ENCODE results near the gene ULBP3. TPM values are rescaled to one million over a fixed set of nuclear protein-coding genes. Genes with fewer than 3 reads are reported as not detected.

The ULBP3 gene
- total RNA-seq, 1 experiment from 2014 or later: 4.0 TPM

- ChIA-PET CTCF (interaction anchor here (0.7 kb wide), 1 partner anchor 16 kb away, joined by 3 read pairs; no protein-coding TSS in a partner anchor), POLR2A (no interaction called here)
These were observed 3.8 kb downstream of the ULBP3 start for GRCh38 chr6:150065083-150065482.

More at GRCh38 chr6:150065083-150065482, 3.8 kb downstream of the ULBP3 start:
- no peak for ATAC-seq
- Mint-ChIP-seq H3K4me1 (peaks cover 2% of the 10 kb centered on the region; the same call in 1 of the 2 replicates), H3K4me3 (no peak overlapping the region), H3K9me3 (no peaks in the 10 kb centered on the region), H3K27ac (no peak overlapping the region), H3K27me3 (ENCODE audit: low read depth) (peaks cover 37% of the 10 kb centered on the region), H3K36me3 (0 out of 2 replicates have a peak, but pooled peaks cover 3% of the 10 kb centered on the region)
- TF ChIP-seq NFYB (CRISPR knock-in tag; conservative IDR thresholded peaks at IDR 0.05; ENCODE audit: low read depth) (no peak), NFATC4 (CRISPR knock-in tag; IDR thresholded peaks at IDR 0.05) (no peak), ESRRA (CRISPR knock-in tag; IDR thresholded peaks at IDR 0.05; ENCODE audit: borderline replicate concordance) (no peak), PRDM15 (CRISPR knock-in tag; IDR thresholded peaks at IDR 0.05) (no peak), CREB1 (CRISPR knock-in tag; IDR thresholded peaks at IDR 0.05) (no peak), TP53 (CRISPR knock-in tag; IDR thresholded peaks at IDR 0.05) (no peak), RELA (CRISPR knock-in tag; IDR thresholded peaks at IDR 0.05; ENCODE audit: borderline replicate concordance) (no peak), TCF7 (CRISPR knock-in tag; IDR thresholded peaks at IDR 0.05; ENCODE audit: low read depth) (no peak), EMX1 (CRISPR knock-in tag; IDR thresholded peaks at IDR 0.05) (no peak), MAX (CRISPR knock-in tag; IDR thresholded peaks at IDR 0.05) (no peak), ZNF317 (CRISPR knock-in tag; IDR thresholded peaks at IDR 0.05; ENCODE audit: borderline replicate concordance, low read depth) (no peak), FOXJ3 (CRISPR knock-in tag; IDR thresholded peaks at IDR 0.05; ENCODE audit: borderline replicate concordance) (no peak)
- TF ChIP-seq, protein P1, sequence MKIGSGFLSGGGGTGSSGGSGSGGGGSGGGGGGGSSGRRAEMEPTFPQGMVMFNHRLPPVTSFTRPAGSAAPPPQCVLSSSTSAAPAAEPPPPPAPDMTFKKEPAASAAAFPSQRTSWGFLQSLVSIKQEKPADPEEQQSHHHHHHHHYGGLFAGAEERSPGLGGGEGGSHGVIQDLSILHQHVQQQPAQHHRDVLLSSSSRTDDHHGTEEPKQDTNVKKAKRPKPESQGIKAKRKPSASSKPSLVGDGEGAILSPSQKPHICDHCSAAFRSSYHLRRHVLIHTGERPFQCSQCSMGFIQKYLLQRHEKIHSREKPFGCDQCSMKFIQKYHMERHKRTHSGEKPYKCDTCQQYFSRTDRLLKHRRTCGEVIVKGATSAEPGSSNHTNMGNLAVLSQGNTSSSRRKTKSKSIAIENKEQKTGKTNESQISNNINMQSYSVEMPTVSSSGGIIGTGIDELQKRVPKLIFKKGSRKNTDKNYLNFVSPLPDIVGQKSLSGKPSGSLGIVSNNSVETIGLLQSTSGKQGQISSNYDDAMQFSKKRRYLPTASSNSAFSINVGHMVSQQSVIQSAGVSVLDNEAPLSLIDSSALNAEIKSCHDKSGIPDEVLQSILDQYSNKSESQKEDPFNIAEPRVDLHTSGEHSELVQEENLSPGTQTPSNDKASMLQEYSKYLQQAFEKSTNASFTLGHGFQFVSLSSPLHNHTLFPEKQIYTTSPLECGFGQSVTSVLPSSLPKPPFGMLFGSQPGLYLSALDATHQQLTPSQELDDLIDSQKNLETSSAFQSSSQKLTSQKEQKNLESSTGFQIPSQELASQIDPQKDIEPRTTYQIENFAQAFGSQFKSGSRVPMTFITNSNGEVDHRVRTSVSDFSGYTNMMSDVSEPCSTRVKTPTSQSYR (CRISPR knock-in tag; IDR thresholded peaks at IDR 0.05): no peak
- TF ChIP-seq, protein P2, sequence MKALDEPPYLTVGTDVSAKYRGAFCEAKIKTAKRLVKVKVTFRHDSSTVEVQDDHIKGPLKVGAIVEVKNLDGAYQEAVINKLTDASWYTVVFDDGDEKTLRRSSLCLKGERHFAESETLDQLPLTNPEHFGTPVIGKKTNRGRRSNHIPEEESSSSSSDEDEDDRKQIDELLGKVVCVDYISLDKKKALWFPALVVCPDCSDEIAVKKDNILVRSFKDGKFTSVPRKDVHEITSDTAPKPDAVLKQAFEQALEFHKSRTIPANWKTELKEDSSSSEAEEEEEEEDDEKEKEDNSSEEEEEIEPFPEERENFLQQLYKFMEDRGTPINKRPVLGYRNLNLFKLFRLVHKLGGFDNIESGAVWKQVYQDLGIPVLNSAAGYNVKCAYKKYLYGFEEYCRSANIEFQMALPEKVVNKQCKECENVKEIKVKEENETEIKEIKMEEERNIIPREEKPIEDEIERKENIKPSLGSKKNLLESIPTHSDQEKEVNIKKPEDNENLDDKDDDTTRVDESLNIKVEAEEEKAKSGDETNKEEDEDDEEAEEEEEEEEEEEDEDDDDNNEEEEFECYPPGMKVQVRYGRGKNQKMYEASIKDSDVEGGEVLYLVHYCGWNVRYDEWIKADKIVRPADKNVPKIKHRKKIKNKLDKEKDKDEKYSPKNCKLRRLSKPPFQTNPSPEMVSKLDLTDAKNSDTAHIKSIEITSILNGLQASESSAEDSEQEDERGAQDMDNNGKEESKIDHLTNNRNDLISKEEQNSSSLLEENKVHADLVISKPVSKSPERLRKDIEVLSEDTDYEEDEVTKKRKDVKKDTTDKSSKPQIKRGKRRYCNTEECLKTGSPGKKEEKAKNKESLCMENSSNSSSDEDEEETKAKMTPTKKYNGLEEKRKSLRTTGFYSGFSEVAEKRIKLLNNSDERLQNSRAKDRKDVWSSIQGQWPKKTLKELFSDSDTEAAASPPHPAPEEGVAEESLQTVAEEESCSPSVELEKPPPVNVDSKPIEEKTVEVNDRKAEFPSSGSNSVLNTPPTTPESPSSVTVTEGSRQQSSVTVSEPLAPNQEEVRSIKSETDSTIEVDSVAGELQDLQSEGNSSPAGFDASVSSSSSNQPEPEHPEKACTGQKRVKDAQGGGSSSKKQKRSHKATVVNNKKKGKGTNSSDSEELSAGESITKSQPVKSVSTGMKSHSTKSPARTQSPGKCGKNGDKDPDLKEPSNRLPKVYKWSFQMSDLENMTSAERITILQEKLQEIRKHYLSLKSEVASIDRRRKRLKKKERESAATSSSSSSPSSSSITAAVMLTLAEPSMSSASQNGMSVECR (CRISPR knock-in tag; IDR thresholded peaks at IDR 0.05; ENCODE audit: borderline replicate concordance): no peak
- no peak for DNase-seq (ENCODE audit: low spot score)
